GM23338 (cell line): ENCODE data around the gene DAW1. TPM values are rescaled to one million over a fixed set of nuclear protein-coding genes. Genes with fewer than 3 reads are reported as not detected.

Source experiments
- ATAC-seq: fragments of 200-7000 bp; cut with Tn5 transposase; 3 replicates; pipeline ENCODE4 v1.9.1; 2020
- DNase-seq: peaks from one replicate; pipeline ENCODE4 v3.0.0-alpha.2; 2015; ENCODE audit warnings: low spot score
- H2AFZ ChIP-seq: fragments of 200-600 bp; sonication (generic); 2 replicates; pipeline ENCODE4 v1.8.0; 2016; ENCODE audit warnings: antibody characterized with exemption, mild to moderate bottlenecking, moderate library complexity
- H3F3A ChIP-seq: fragments of 200-600 bp; sonication (generic); replicated peaks from 2 replicates; pipeline ENCODE4 v1.8.0; 2017; ENCODE audit warnings: antibody characterized with exemption, mixed run types, low read depth
- H3K27ac ChIP-seq: fragments of 200-600 bp; sonication (generic); 2 replicates; pipeline ENCODE4 v1.6.1; 2016; ENCODE audit warnings: low read depth
- H3K27me3 ChIP-seq: fragments of 200-600 bp; sonication (generic); 2 replicates; pipeline ENCODE4 v1.8.0; 2016; ENCODE audit warnings: mild to moderate bottlenecking, mixed run types, moderate library complexity; ENCODE audit not compliant: insufficient read depth
- H3K36me3 ChIP-seq: fragments of 200-600 bp; sonication (generic); 2 replicates; pipeline ENCODE4 v1.8.0; 2016; ENCODE audit warnings: mild to moderate bottlenecking; ENCODE audit not compliant: insufficient read depth
- H3K4me1 ChIP-seq: fragments of 200-600 bp; sonication (generic); 2 replicates; pipeline ENCODE4 v1.8.0; 2016; ENCODE audit warnings: mild to moderate bottlenecking, moderate library complexity; ENCODE audit not compliant: insufficient read depth
- H3K4me2 ChIP-seq: fragments of 200-600 bp; sonication (generic); 2 replicates; pipeline ENCODE4 v1.7.1; 2017; ENCODE audit warnings: mixed run types
- H3K4me3 ChIP-seq: fragments of 200-600 bp; sonication (generic); 2 replicates; pipeline ENCODE4 v1.6.1; 2016; ENCODE audit warnings: mixed run types
- H3K79me2 ChIP-seq: fragments of 200-600 bp; sonication (generic); replicated peaks from 2 replicates; pipeline ENCODE4 v1.8.0; 2017; ENCODE audit warnings: mild to moderate bottlenecking; ENCODE audit not compliant: insufficient read depth
- H3K9me2 ChIP-seq: fragments of 200-600 bp; sonication (generic); 2 replicates; pipeline ENCODE4 v1.8.0; 2017; ENCODE audit not compliant: insufficient read depth
- H4K20me1 ChIP-seq: fragments of 200-600 bp; sonication (generic); replicated peaks from 2 replicates; pipeline ENCODE4 v1.8.0; 2017; ENCODE audit warnings: mild to moderate bottlenecking; ENCODE audit not compliant: insufficient read depth
- H3K27ac Mint-ChIP-seq: 2 replicates; pipeline ENCODE4 v1.8.0; 2020; ENCODE audit warnings: inconsistent platforms, mild to moderate bottlenecking, moderate library complexity, mixed read lengths
- H3K27me3 Mint-ChIP-seq: 3 replicates; pipeline ENCODE4 v1.8.0; 2022; ENCODE audit warnings: low read depth, mild to moderate bottlenecking, moderate library complexity, mixed read lengths, inconsistent platforms; ENCODE audit not compliant: insufficient read depth, poor library complexity
- H3K36me3 Mint-ChIP-seq: 3 replicates; pipeline ENCODE4 v1.8.0; 2021; ENCODE audit warnings: low read depth, mild to moderate bottlenecking, inconsistent platforms, moderate library complexity, mixed read lengths
- H3K4me1 Mint-ChIP-seq: 3 replicates; pipeline ENCODE4 v1.8.0; 2020; ENCODE audit warnings: mild to moderate bottlenecking, inconsistent platforms, mixed read lengths
- H3K4me3 Mint-ChIP-seq: 3 replicates; pipeline ENCODE4 v1.8.0; 2021; ENCODE audit warnings: moderate library complexity, mild to moderate bottlenecking, inconsistent platforms, mixed read lengths
- H3K9me3 Mint-ChIP-seq: 3 replicates; pipeline ENCODE4 v1.8.0; 2020; ENCODE audit warnings: moderate library complexity, mild to moderate bottlenecking, inconsistent platforms, mixed read lengths
- CREB1 ChIP-seq: fragments of 250-450 bp; sonication (Bioruptor Pico); IDR thresholded peaks from 2 replicates; pipeline ENCODE4 v1.5.0; 2020; ENCODE audit warnings: low read depth, mild to moderate bottlenecking, moderate library complexity
- CTCF ChIP-seq, 2 experiments: fragments of 200-600 bp in 1 of 2; sonication (generic) in 1 of 2; conservative IDR thresholded peaks; 2 replicates each; pipeline versions ENCODE4 v1.5.1 to v1.6.1; 2016 to 2017; ENCODE audit warnings: antibody characterized with exemption in 2 of 2, low read depth in 2 of 2, mild to moderate bottlenecking in 2 of 2, moderate library complexity in 1 of 2
- ETS1 ChIP-seq: IDR thresholded peaks from 2 replicates; pipeline ENCODE4 v1.6.1; 2016; ENCODE audit warnings: antibody characterized with exemption
- EZH2 ChIP-seq: fragments of 200-600 bp; sonication (generic); IDR thresholded peaks from one replicate; pipeline ENCODE4 v1.8.0; 2017; ENCODE audit warnings: antibody characterized with exemption, mild to moderate bottlenecking, low read depth; ENCODE audit not compliant: unreplicated experiment
- EZH2phosphoT487 ChIP-seq: fragments of 200-600 bp; sonication (generic); IDR thresholded peaks from one replicate; pipeline ENCODE4 v1.8.1; 2018; ENCODE audit warnings: antibody characterized with exemption; ENCODE audit not compliant: unreplicated experiment
- JUNB ChIP-seq: IDR thresholded peaks from one replicate; pipeline ENCODE4 v1.6.1; 2016; ENCODE audit warnings: antibody characterized with exemption; ENCODE audit not compliant: unreplicated experiment
- NANOG ChIP-seq: IDR thresholded peaks from 2 replicates; pipeline ENCODE4 v1.6.1; 2016; ENCODE audit warnings: antibody characterized with exemption, borderline replicate concordance
- POLR2AphosphoS5 ChIP-seq: IDR thresholded peaks from 2 replicates; pipeline ENCODE4 v1.6.1; 2016; ENCODE audit warnings: antibody characterized with exemption, low read depth
- REST ChIP-seq: IDR thresholded peaks from one replicate; pipeline ENCODE4 v1.6.1; 2018; ENCODE audit warnings: antibody characterized with exemption; ENCODE audit not compliant: unreplicated experiment
- STAT1 ChIP-seq: IDR thresholded peaks from one replicate; pipeline ENCODE4 v1.6.1; 2016; ENCODE audit warnings: antibody characterized with exemption; ENCODE audit not compliant: unreplicated experiment
- ZNF114 ChIP-seq: fragments of 250-450 bp; sonication (Bioruptor Pico); IDR thresholded peaks from 2 replicates; pipeline ENCODE4 v1.5.0; 2020; ENCODE audit warnings: mild to moderate bottlenecking, moderate library complexity
- ZNF331 ChIP-seq: fragments of 250-450 bp; sonication (Bioruptor Pico); IDR thresholded peaks from 2 replicates; pipeline ENCODE4 v1.5.0; 2020; ENCODE audit warnings: low read depth, mild to moderate bottlenecking, moderate library complexity
- ZNF462 ChIP-seq: fragments of 250-450 bp; sonication (Bioruptor Pico); IDR thresholded peaks from 2 replicates; pipeline ENCODE4 v1.5.0; 2020; ENCODE audit warnings: mild to moderate bottlenecking, moderate library complexity
- polyA plus RNA-seq: library from polyadenylated mRNA; unstranded; fragments of >200 nt; fragmentation: Nextera tagmentation; extraction: Ambion mirVana; gene quantifications from 2 replicates; pipeline ENCODE4 v1.2.1, GENCODE V29; 2016
- total RNA-seq: library from RNA; depleted of rRNA; stranded (reverse); fragments of >200 nt; shearing (Covaris generic); gene quantifications from 2 replicates; pipeline ENCODE4 v1.2.3, GENCODE V29; 2014

Gene DAW1
- total and polyA plus RNA-seq, 2 experiments from 2014 or later = 0.71 to 2.0 TPM

GRCh38 chr2:227903381-227903780, 31.9 kb downstream of the DAW1 start:
- Histone ChIP-seq H3K9me2 (no peaks in the 10 kb centered on the region; the same call in 1 of the 2 replicates), H3K4me3 (no peak overlapping the region), H3K79me2 (no peaks in the 10 kb centered on the region), H3K36me3 (no peaks in the 10 kb centered on the region), H4K20me1 (no peaks in the 10 kb centered on the region), H3K27me3 (no peaks in the 10 kb centered on the region), H3K4me2 (no peak overlapping the region), H3K4me1 (no peaks in the 10 kb centered on the region), H3K27ac (no peak overlapping the region), H3F3A (no peaks in the 10 kb centered on the region), H2AFZ (no peak overlapping the region)
- no peak overlapping the region for H3K27ac Mint-ChIP-seq
- H3K4me3 Mint-ChIP-seq = no peak overlapping the region
- H3K4me1 Mint-ChIP-seq = no peaks in the 10 kb centered on the region; the same call in 2 of the 3 replicates
- DNase-seq = no peak
- no peaks in the 10 kb centered on the region for H3K36me3 Mint-ChIP-seq
- H3K9me3 Mint-ChIP-seq = no peaks in the 10 kb centered on the region
- peaks cover 3% of the 10 kb centered on the region for H3K27me3 Mint-ChIP-seq
- ATAC-seq = no peak
- TF ChIP-seq EZH2 (no peak), ZNF462 (CRISPR knock-in tag) (no peak), NANOG (no peak), ZNF331 (CRISPR knock-in tag) (no peak), REST (no peak), JUNB (no peak), ZNF114 (no peak), EZH2phosphoT487 (no peak), POLR2AphosphoS5 (no peak), ETS1 (no peak), CTCF (conservative IDR thresholded peaks at IDR 0.05; ENCODE audit: low read depth in 2 of 2) (no peak), STAT1 (no peak), CREB1 (CRISPR knock-in tag) (no peak)
